B cell (primary cell): ENCODE results near the gene NFIC.

Source experiments
- CTCF ChIP-seq: fragments of 200-600 bp; IDR thresholded peaks from one replicate; pipeline ENCODE4 v1.8.0; 2022; ENCODE audit warnings: antibody characterized with exemption, mild to moderate bottlenecking
- EZH2 ChIP-seq: IDR thresholded peaks from 2 replicates; pipeline ENCODE4 v1.6.1; 2012; ENCODE audit warnings: borderline replicate concordance, low read depth, mild to moderate bottlenecking, moderate library complexity, low read length; ENCODE audit not compliant: insufficient read depth, poor library complexity, severe bottlenecking

GRCh38 chr19:3466635-3467034 is 100.3 kb downstream of the NFIC start:
- TF ChIP-seq CTCF (no peak), EZH2 (no peak)
